ENCODE measurements around the gene RTL9. TPM values are rescaled to one million over a fixed set of nuclear protein-coding genes. Genes with fewer than 3 reads are reported as not detected.

The RTL9 gene
- polyA plus RNA-seq, 1 of the 3 experiments (the other 2 are of a cell fraction), result 0.02 TPM

DNA sequence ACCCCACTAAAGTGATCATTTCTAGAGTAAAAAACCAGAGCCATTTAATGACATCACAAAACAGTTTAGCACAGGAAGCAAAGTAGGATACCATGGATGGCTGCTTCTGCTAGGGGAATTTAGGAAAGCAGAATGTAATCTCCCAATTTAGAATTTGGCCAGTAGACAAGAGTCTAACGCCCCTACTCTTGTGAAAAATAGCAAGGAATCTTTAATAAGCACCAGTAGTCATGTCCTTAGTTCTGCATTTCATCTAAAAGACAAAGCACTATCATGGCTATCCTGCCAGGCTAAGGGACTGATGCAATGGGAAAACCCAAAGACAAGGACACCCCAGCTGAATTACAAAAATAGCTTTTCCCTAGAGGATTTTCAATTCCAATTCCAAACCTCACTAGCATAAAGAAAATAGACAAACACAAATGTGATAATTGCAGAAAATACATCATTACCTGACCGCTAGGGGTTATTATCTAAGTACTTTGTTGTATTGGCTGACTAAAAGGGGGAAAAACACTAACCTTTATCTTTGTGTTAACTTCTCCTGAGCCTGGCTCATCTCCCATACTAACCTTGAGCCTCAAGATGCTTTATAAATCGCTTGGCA lies 38.2 kb upstream of the RTL9 start:
- Histone ChIP-seq H2AFZ (ENCODE audit: low read depth) (no peak overlapping the region), H3K9me2 (no peaks in the 10 kb centered on the region), H4K20me1 (ENCODE audit: insufficient read depth) (peaks cover 4% of the 10 kb centered on the region), H3K36me3 (replicated peaks in 1 of 2; ENCODE audit: control insufficient read depth in 1 of 2, insufficient read depth in 2 of 2, low read length in 1 of 2) (no peaks in the 10 kb centered on the region), H3F3A (replicated peaks; ENCODE audit: insufficient read depth) (peaks cover 3% of the 10 kb centered on the region), H3K4me1 (ENCODE audit: control insufficient read depth in 1 of 2, insufficient read depth in 2 of 2, low read depth in 1 of 2, low read length in 1 of 2) (no peaks in the 10 kb centered on the region; a peak in 3 of 4 replicates), H3K9ac (no peak overlapping the region), H3K9me3 (no peaks in the 10 kb centered on the region), H3K27me3 (ENCODE audit: insufficient read depth) (no peaks in the 10 kb centered on the region), H3K4me3 (ENCODE audit: low read depth in 2 of 2, low read length in 1 of 2) (no peak overlapping the region), H3K4me2 (no peak overlapping the region), H3K79me2 (ENCODE audit: insufficient read depth) (peaks cover 21% of the 10 kb centered on the region), H3K27ac (ENCODE audit: low read depth in 2 of 2, low read length in 1 of 2) (no peak overlapping the region)
- 36% methylated on average over 3 of the region's 3 CpGs for WGBS (ENCODE audit: low lambda C conversion rate)
- no peak for TF ChIP-seq RFX5 (IDR thresholded peaks at IDR 0.05; ENCODE audit: low read length)
- no peak for TF ChIP-seq GATA2 (CRISPR knock-in tag; IDR thresholded peaks at IDR 0.05)
- TF ChIP-seq RXRA (IDR thresholded peaks at IDR 0.05; ENCODE audit: borderline replicate concordance, low read depth), result no peak
- TF ChIP-seq TEAD4 (IDR thresholded peaks at IDR 0.05; ENCODE audit: borderline replicate concordance, insufficient read depth), result no peak
- TF ChIP-seq TCF12 (IDR thresholded peaks at IDR 0.05), result no peak
- TF ChIP-seq, protein P1, sequence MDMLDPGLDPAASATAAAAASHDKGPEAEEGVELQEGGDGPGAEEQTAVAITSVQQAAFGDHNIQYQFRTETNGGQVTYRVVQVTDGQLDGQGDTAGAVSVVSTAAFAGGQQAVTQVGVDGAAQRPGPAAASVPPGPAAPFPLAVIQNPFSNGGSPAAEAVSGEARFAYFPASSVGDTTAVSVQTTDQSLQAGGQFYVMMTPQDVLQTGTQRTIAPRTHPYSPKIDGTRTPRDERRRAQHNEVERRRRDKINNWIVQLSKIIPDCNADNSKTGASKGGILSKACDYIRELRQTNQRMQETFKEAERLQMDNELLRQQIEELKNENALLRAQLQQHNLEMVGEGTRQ (IDR thresholded peaks at IDR 0.05; ENCODE audit: borderline replicate concordance, low read depth, low read length), result no peak
- no peak for TF ChIP-seq NRF1 (IDR thresholded peaks at IDR 0.05; ENCODE audit: low read depth, low read length)
- TF ChIP-seq, protein P2, sequence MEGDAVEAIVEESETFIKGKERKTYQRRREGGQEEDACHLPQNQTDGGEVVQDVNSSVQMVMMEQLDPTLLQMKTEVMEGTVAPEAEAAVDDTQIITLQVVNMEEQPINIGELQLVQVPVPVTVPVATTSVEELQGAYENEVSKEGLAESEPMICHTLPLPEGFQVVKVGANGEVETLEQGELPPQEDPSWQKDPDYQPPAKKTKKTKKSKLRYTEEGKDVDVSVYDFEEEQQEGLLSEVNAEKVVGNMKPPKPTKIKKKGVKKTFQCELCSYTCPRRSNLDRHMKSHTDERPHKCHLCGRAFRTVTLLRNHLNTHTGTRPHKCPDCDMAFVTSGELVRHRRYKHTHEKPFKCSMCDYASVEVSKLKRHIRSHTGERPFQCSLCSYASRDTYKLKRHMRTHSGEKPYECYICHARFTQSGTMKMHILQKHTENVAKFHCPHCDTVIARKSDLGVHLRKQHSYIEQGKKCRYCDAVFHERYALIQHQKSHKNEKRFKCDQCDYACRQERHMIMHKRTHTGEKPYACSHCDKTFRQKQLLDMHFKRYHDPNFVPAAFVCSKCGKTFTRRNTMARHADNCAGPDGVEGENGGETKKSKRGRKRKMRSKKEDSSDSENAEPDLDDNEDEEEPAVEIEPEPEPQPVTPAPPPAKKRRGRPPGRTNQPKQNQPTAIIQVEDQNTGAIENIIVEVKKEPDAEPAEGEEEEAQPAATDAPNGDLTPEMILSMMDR (IDR thresholded peaks at IDR 0.05), result no peak
- TF ChIP-seq FOXM1 (IDR thresholded peaks at IDR 0.05; ENCODE audit: low read depth), result no peak
- TF ChIP-seq, protein P3, sequence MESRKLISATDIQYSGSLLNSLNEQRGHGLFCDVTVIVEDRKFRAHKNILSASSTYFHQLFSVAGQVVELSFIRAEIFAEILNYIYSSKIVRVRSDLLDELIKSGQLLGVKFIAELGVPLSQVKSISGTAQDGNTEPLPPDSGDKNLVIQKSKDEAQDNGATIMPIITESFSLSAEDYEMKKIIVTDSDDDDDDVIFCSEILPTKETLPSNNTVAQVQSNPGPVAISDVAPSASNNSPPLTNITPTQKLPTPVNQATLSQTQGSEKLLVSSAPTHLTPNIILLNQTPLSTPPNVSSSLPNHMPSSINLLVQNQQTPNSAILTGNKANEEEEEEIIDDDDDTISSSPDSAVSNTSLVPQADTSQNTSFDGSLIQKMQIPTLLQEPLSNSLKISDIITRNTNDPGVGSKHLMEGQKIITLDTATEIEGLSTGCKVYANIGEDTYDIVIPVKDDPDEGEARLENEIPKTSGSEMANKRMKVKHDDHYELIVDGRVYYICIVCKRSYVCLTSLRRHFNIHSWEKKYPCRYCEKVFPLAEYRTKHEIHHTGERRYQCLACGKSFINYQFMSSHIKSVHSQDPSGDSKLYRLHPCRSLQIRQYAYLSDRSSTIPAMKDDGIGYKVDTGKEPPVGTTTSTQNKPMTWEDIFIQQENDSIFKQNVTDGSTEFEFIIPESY (IDR thresholded peaks at IDR 0.05; ENCODE audit: borderline replicate concordance, low read depth), result no peak
- CTCF ChIA-PET, result interaction anchor here (0.7 kb wide), 1 partner anchor 51 kb away, joined by 3 read pairs; no protein-coding TSS in a partner anchor
- POLR2A ChIA-PET, result no interaction called here
- DNase-seq, result no peak

DNA sequence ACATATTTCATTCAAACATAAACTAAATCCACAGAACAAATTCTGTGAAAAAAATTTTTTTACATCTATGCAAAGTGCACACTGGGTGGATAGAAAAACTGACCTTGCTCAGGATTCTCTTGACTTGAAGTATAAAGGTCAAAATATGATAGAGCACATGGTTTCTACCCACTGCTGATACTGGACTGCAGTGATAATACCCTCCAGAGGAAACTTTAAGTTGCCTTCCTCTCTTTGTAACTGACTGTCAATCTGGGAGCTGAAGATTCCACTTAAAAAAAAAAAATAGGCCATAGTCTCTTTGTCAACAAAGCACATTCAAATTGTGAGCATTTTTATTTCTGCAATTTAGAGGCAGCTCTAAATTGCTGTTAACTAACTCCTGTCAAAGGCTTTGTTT lies 37.6 kb upstream of the RTL9 start:
- Histone ChIP-seq H3K9me3 (no peaks in the 10 kb centered on the region), H4K20me1 (ENCODE audit: insufficient read depth) (peaks cover 4% of the 10 kb centered on the region), H3K9ac (no peak overlapping the region), H3K9me2 (no peaks in the 10 kb centered on the region), H3K27me3 (ENCODE audit: insufficient read depth) (no peaks in the 10 kb centered on the region), H3K27ac (ENCODE audit: low read depth in 2 of 2, low read length in 1 of 2) (no peak overlapping the region), H3K79me2 (ENCODE audit: insufficient read depth) (peaks cover 15% of the 10 kb centered on the region), H3K4me3 (ENCODE audit: low read depth in 2 of 2, low read length in 1 of 2) (no peak overlapping the region), H3F3A (replicated peaks; ENCODE audit: insufficient read depth) (peaks cover 3% of the 10 kb centered on the region), H3K36me3 (replicated peaks in 1 of 2; ENCODE audit: control insufficient read depth in 1 of 2, insufficient read depth in 2 of 2, low read length in 1 of 2) (no peaks in the 10 kb centered on the region), H2AFZ (ENCODE audit: low read depth) (no peak overlapping the region), H3K4me1 (ENCODE audit: control insufficient read depth in 1 of 2, insufficient read depth in 2 of 2, low read depth in 1 of 2, low read length in 1 of 2) (no peaks in the 10 kb centered on the region; a peak in 2 of 4 replicates), H3K4me2 (no peak overlapping the region)
- no peak for TF ChIP-seq RFX5 (IDR thresholded peaks at IDR 0.05; ENCODE audit: low read length)
- POLR2A ChIA-PET, result no interaction called here
- CTCF ChIA-PET, result no interaction called here
- no peak for DNase-seq

Data from SK-N-SH (cell line).